ENCODE data around the gene RAB32. TPM values are rescaled to one million over a fixed set of nuclear protein-coding genes. Genes with fewer than 3 reads are reported as not detected.
"Not testable (repeated sequence)": the region's sequence is repeated elsewhere in the genome, so short reads cannot be mapped to it uniquely, and the experiment has no call there.

RAB32 gene
- 81.5 and 85.6 TPM in 2 replicates for total RNA-seq

DNA sequence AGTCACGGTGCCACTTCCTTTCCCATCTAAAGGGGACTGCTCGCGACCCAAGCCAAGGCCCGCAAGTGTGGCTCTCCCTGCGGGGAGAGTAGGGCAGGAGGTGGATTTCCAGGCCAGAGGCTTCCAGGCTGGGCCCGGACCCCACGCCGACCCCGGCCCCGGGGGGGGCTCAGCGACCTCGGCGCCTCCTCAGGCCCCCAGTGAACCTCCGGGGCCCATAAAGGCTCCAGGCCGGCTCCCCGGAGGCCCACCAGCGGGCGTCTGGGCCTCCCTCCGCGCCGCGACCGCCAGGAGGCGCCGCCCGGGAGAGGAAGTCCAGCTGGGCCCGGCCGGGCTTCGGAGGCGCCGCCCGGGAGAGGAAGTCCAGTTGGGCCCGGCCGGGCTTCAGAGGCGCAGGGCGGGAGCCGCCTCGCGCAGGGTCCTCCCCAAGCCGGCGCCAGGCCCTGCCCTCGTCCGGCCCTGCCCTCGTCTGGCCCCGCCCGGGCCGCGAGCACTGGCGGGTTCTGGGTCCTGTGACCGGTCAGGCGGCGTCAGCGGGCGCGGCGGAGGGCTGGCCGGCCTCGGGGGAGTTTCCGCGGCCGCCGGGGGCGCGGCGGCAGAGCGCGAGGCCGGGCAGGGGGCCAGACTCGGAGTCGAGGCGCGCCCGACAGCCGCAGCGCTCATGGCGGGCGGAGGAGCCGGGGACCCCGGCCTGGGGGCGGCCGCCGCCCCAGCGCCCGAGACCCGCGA lies at the start of gene RAB32:
RAB32 (plus strand) TSS at position 623 of the 729 bp plus-strand sequence; CDS start at position 662, 39 bp downstream.
- DNase-seq (ENCODE audit: low read depth in 2 of 2), result peak; percentile 83 to 93

GRCh38 chr6:146498309-146498708 lies 45.3 kb upstream of the RAB32 start:
- no peak for DNase-seq (ENCODE audit: low read depth in 2 of 2)

- DNase-seq (ENCODE audit: low read depth in 2 of 2), result no peak
Observed at GRCh38 chr6:146503096-146503495, 40.5 kb upstream of the RAB32 start.

- DNase-seq (ENCODE audit: low read depth in 2 of 2), result no peak
Observed at GRCh38 chr6:146515212-146515611, 28.4 kb upstream of the RAB32 start.

GRCh38 chr6:146526192-146526591 lies 17.4 kb upstream of the RAB32 start:
- peak in 1 of 2 donors; percentile 46 for DNase-seq (ENCODE audit: low read depth in 2 of 2)

DNA sequence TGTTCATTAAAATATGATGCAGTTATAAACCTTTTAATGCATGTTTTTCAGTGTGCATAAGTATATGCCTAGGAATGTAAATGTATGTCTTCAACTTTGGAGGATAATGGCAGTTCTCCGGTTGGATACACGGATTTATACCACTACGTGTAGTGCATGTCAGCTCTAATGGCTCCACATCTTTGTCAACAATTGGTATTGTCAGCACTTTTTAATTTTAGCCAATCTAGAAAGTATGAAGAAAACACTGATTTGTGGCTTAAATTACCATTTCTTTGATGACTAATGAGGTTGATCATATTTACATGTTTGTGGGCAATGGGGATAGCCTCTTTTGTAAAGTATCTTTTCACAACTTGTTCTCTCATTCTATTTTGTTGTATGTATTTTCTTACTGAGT lies 10.9 kb upstream of the RAB32 start:
- DNase-seq (ENCODE audit: low read depth in 2 of 2), result no peak

- DNase-seq (ENCODE audit: low read depth in 2 of 2), result no peak
Observed at GRCh38 chr6:146542881-146543210, 787 bp upstream of the RAB32 start.

DNA sequence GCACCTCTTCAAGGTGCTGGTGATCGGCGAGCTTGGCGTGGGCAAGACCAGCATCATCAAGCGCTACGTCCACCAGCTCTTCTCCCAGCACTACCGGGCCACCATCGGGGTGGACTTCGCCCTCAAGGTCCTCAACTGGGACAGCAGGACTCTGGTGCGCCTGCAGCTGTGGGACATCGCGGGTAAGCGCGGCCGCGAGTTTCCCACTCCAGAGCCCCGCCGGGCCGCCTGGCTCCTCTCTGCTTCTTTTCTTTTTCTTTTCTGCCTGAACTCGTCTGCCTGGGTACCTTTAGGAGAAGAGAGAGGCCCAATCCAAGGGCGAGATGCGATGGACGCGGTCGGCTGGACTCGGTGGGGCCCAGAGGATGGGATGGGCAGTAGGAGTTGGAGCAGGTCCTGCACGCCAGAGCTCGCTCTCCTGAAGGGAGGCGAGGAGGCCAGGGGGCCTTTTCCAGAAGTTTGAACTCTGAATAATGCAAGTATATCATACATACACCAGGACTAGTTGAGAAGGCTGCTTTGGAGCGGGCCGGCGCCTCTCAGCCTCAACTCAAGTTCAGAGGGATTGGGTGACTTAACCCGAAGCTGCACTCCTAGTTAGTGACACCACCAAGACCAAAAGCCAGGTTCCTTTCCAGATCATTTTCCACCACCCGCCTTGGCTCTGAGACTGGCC lies 445 bp downstream of the RAB32 start:
- DNase-seq (ENCODE audit: low read depth in 2 of 2), result peak in 1 of 2 donors; percentile 43

GRCh38 chr6:146544616-146545182 lies 1.1 kb downstream of the RAB32 start:
- DNase-seq (ENCODE audit: low read depth in 2 of 2), result no peak

DNA sequence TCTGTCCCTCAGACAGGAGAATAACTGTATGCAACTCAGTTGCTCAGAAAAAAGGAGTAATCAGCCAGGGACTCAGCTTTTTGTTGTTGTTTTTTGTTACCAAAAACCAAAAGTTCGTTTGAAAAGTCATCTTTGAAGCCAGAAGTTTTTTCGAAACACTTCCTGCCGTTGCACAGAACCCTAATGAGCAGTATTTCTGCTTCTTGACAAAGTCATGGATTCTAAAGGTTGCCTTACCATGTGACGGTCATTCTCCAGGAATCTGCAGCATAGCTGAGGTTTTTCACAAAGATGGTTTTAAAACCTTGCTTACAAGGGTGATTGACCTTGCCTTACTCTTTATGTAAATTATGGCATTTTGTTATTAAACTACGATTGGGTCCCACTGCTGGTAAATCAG lies 1.9 kb downstream of the RAB32 start:
- no peak for DNase-seq (ENCODE audit: low read depth in 2 of 2)

GRCh38 chr6:146546443-146547043 lies 2.9 kb downstream of the RAB32 start:
- peak in 1 of 2 donors; percentile 48 for DNase-seq (ENCODE audit: low read depth in 2 of 2)

- no peak for DNase-seq (ENCODE audit: low read depth in 2 of 2)
Observed at GRCh38 chr6:146547889-146548288, 4.3 kb downstream of the RAB32 start.

DNA sequence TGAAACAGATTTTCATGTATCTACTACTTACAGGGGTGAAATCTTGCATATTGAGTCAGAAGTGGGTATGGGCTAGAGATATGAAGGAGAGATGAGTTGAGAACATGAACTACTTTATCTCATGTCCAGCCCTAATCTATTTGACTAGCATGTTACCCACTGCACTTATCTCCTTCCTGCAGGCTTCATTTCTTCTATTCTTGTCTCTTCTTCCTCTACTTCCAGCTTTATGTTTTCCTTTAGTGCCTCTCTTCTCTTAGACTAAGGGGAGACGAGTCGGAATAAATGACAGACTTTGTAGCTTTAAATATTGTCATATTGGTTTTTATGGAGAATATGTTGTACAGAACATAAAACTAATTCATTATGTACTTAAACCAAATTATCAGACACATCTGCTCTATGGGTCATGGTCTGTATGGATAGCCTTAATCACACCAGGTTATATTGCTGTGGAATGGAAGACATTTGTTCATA lies 5.3 kb downstream of the RAB32 start:
- DNase-seq (ENCODE audit: low read depth in 2 of 2), result no peak

DNA sequence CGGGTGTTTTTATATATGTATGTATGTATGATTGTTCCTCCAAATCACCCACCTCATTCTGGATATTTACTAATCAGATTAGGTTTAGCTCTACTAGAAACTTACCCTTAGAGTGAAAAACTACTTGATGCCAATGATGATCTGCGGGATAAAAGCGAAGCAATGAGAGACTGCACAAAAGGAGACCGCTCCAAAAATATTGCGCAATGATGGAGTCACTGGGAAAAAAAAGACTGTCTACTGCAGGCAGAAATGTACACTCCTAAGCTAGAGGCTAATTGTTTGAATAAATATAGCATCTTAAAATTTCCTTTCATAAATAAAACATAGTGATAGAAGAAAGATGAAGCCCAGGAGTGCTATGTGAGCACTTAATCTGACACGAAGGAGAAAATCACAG lies 7.3 kb downstream of the RAB32 start:
- DNase-seq (ENCODE audit: low read depth in 2 of 2), result no peak

- no peak for DNase-seq (ENCODE audit: low read depth in 2 of 2)
Observed at GRCh38 chr6:146551545-146551944, 7.9 kb downstream of the RAB32 start.

- no peak for DNase-seq (ENCODE audit: low read depth in 2 of 2)
Observed at GRCh38 chr6:146553377-146554135, 9.9 kb downstream of the RAB32 start.

GRCh38 chr6:146560607-146561006 lies 17.0 kb downstream of the RAB32 start:
- DNase-seq (ENCODE audit: low read depth in 2 of 2), result no peak

DNA sequence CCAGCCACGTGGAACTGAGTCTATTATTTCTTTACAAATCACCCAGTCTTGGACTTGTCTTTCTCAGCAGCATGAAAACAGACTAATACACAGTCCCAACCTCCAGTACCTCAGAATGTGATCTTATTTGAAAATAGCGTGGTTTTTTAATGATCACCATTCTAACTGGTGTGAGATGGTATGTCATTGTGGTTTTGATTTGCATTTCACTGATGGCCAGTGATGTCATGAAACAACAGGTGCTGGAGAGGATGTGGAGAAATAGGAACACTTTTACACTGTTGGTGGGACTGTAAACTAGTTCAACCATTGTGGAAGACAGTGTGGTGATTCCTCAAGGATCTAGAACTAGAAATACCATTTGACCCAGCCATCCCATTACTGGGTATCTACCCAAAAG lies 23.0 kb downstream of the RAB32 start:
- not testable (repeated sequence) for DNase-seq (ENCODE audit: low read depth in 2 of 2)

GRCh38 chr6:146568619-146569018 lies 25.0 kb downstream of the RAB32 start:
- not testable (repeated sequence) for DNase-seq (ENCODE audit: low read depth in 2 of 2)

GRCh38 chr6:146574211-146574610 lies 30.6 kb downstream of the RAB32 start:
- no peak for DNase-seq (ENCODE audit: low read depth in 2 of 2)

DNA sequence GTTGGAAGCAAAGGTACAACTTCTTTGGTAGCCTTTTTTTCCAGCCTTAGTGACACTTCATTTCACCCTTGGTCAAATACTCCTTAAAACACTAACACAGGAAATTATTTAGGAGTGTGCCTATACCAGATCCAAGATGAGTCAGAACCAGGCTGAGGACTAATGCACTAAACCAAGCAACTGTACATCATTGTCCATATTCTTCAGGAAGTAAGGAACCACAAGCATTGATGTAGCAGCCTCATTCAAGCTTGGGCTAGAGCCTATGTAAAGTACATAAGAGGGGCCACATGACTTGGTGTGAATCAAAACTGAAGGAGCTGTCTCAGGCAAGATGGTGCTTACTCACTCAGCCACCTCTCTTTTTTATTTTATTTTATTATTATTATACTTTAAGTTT lies 34.4 kb downstream of the RAB32 start:
- DNase-seq (ENCODE audit: low read depth in 2 of 2), result no peak

DNA sequence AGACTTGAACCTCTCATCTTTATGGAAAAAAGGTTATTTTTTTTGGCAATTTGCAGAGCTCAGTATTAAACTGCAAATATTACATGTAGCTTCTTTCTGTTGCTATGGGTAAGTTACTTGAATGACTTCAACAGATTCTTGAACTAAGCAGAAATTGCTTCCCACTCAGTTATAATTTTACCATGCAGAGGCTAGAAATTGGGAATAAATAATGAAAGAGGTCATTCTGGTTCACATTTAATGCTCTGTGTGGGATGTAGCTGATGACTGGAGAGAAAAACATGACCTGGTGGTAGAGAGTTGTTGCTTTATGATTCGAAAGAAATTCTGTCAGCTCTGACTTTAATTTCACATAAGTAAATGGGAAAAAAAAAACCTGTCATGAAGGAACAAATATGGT lies 38.3 kb downstream of the RAB32 start:
- DNase-seq (ENCODE audit: low read depth in 2 of 2), result no peak

All from dermis microvascular lymphatic vessel endothelial cell (primary cell).